NT2/D1 (cell line): ENCODE measurements around the gene VCL.

Experiments
- SUZ12 ChIP-seq: IDR thresholded peaks from 2 replicates; pipeline ENCODE4 v1.6.1; 2011; ENCODE audit not compliant: insufficient read length, insufficient read depth; ENCODE audit errors: extremely low read depth
- YY1 ChIP-seq: IDR thresholded peaks from 2 replicates; pipeline ENCODE4 v1.6.1; 2011; ENCODE audit not compliant: insufficient read length, insufficient read depth
- ZNF274 ChIP-seq: IDR thresholded peaks from 2 replicates; pipeline ENCODE4 v1.6.1; 2011; ENCODE audit warnings: mild to moderate bottlenecking, low read depth, low read length

DNA sequence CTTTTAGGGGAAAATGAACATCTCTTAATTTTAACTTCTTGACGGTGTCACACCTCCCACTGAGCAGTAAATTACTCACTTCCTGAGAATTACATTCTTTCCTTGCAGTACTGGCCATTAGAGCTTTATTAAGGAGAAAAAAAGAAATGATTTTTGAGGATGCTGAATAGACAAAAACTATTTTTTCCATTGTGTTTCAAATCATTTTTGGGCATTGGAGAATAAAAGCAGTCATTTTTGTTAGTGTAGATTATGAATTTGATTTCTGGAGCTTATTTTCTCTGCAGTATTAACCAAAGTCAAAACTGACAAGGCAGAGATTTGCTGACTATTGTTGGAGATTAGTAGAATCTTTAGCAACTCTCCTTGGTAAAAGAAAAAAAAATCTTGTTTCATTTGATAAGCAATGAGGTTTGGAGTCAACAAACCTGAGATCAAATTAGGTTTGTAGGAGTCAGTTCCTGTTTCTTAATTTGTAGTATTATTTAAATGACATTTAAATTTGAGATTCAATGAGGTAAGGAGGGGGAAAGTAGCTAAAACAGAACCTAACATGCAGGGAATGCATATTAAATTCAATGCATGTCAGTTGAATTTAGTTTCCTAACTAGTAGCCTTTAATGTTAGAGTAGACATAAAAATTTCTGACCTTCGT is 82.1 kb downstream of the VCL start:
- TF ChIP-seq ZNF274 (no peak), YY1 (no peak), SUZ12 (no peak)
